Measurements from ENCODE around the gene VPS41.
"Not testable (repeated sequence)": the region's sequence is repeated elsewhere in the genome, so short reads cannot be mapped to it uniquely, and the experiment has no call there.

Gene VPS41

GRCh38 chr7:38908759-38909335, at the start of gene VPS41:
VPS41 (minus strand) TSS chr7:38909191; CDS start chr7:38909174, 17 bp downstream.
- peak; percentile 87 for DNase-seq

GRCh38 chr7:38955892-38956291, 46.9 kb upstream of the VPS41 start:
- DNase-seq, result no peak

GRCh38 chr7:38953971-38954370, 45.0 kb upstream of the VPS41 start:
- no peak for DNase-seq

- no peak for DNase-seq
Observed at GRCh38 chr7:38953227-38953626, 44.2 kb upstream of the VPS41 start.

GRCh38 chr7:38951213-38951612, 42.2 kb upstream of the VPS41 start:
- no peak for DNase-seq

GRCh38 chr7:38950309-38950708, 41.3 kb upstream of the VPS41 start:
- DNase-seq, result no peak

GRCh38 chr7:38947541-38947940, 38.5 kb upstream of the VPS41 start:
- not testable (repeated sequence) for DNase-seq

GRCh38 chr7:38942431-38943051, 33.5 kb upstream of the VPS41 start:
- DNase-seq, result no peak

- no peak for DNase-seq
Observed at GRCh38 chr7:38940774-38941173, 31.8 kb upstream of the VPS41 start.

- DNase-seq, result no peak
Observed at GRCh38 chr7:38938589-38938988, 29.6 kb upstream of the VPS41 start.

- DNase-seq, result no peak
Observed at GRCh38 chr7:38938001-38938485, 29.1 kb upstream of the VPS41 start.

- no peak for DNase-seq
Observed at GRCh38 chr7:38936641-38937040, 27.6 kb upstream of the VPS41 start.

GRCh38 chr7:38934536-38934935, 25.5 kb upstream of the VPS41 start:
- no peak for DNase-seq

- DNase-seq, result no peak
Observed at GRCh38 chr7:38934051-38934450, 25.1 kb upstream of the VPS41 start.

GRCh38 chr7:38932509-38933168, 23.6 kb upstream of the VPS41 start:
- DNase-seq, result peak; percentile 57

- DNase-seq, result no peak
Observed at GRCh38 chr7:38929460-38930171, 20.6 kb upstream of the VPS41 start.

GRCh38 chr7:38928506-38928905, 19.5 kb upstream of the VPS41 start:
- DNase-seq, result no peak

GRCh38 chr7:38927751-38928150, 18.8 kb upstream of the VPS41 start:
- no peak for DNase-seq

- no peak for DNase-seq
Observed at GRCh38 chr7:38920731-38921130, 11.7 kb upstream of the VPS41 start.

- no peak for DNase-seq
Observed at GRCh38 chr7:38916396-38916795, 7.4 kb upstream of the VPS41 start.

- DNase-seq, result no peak
Observed at GRCh38 chr7:38909870-38910269, 879 bp upstream of the VPS41 start.

GRCh38 chr7:38907766-38908165, 1.2 kb downstream of the VPS41 start:
- DNase-seq, result no peak

GRCh38 chr7:38907066-38907465, 1.9 kb downstream of the VPS41 start:
- DNase-seq, result no peak

Data from activated CD4-positive, alpha-beta T cell treated with anti-CD3 and anti-CD28 coated beads, Interleukin-10, Interleukin-2, amounts not matched to agents 100 ng/mL and 50 ng/mL, durations not matched to agents 16 hours and 8 hours (primary cell).